SK-N-SH treated with all-trans-retinoic acid at 6 μM for 48 hours (cell line): ENCODE data around the gene DOK6.

ENCODE experiments used
- ATAC-seq: fragments of 200-7000 bp; cut with Tn5 transposase; 3 replicates; pipeline ENCODE4 v1.9.1; 2020; ENCODE audit warnings: mild to moderate bottlenecking, moderate library complexity
- ARNTL ChIP-seq: fragments of 450-650 bp; formaldehyde crosslinking; IDR thresholded peaks from 2 replicates; pipeline ENCODE4 v1.5.0; 2020; ENCODE audit warnings: low read depth, mild to moderate bottlenecking, moderate library complexity, borderline replicate concordance
- BACH2 ChIP-seq: fragments of 250-450 bp; sonication (Bioruptor Pico); IDR thresholded peaks from 2 replicates; pipeline ENCODE4 v1.9.0; 2021; ENCODE audit warnings: mild to moderate bottlenecking, borderline replicate concordance
- CREB5 ChIP-seq: fragments of 250-450 bp; sonication (Bioruptor Pico); IDR thresholded peaks from 2 replicates; pipeline ENCODE4 v1.5.1; 2020; ENCODE audit warnings: low read depth, mild to moderate bottlenecking, moderate library complexity
- CSDC2 ChIP-seq: fragments of 250-450 bp; sonication (Bioruptor Pico); IDR thresholded peaks from 2 replicates; pipeline ENCODE4 v1.5.0; 2020; ENCODE audit warnings: mild to moderate bottlenecking, moderate library complexity
- ESRRG ChIP-seq: fragments of 250-450 bp; sonication (Bioruptor Pico); IDR thresholded peaks from 2 replicates; pipeline ENCODE4 v1.6.1; 2021; ENCODE audit warnings: mild to moderate bottlenecking
- GLIS3 ChIP-seq: fragments of 250-450 bp; sonication (Bioruptor Pico); IDR thresholded peaks from 2 replicates; pipeline ENCODE4 v1.5.0; 2020; ENCODE audit warnings: mild to moderate bottlenecking, moderate library complexity
- ISL1 ChIP-seq: fragments of 250-450 bp; sonication (Bioruptor Pico); IDR thresholded peaks from 2 replicates; pipeline ENCODE4 v2.1.2; 2022; ENCODE audit warnings: mild to moderate bottlenecking, moderate library complexity
- PATZ1 ChIP-seq: fragments of 250-450 bp; sonication (Bioruptor Pico); IDR thresholded peaks from 2 replicates; pipeline ENCODE4 v1.8.0; 2020; ENCODE audit warnings: mild to moderate bottlenecking, moderate library complexity, borderline replicate concordance
- POU6F1 ChIP-seq: fragments of 250-450 bp; sonication (Bioruptor Pico); IDR thresholded peaks from 2 replicates; pipeline ENCODE4 v1.8.0; 2021; ENCODE audit warnings: low read depth, mild to moderate bottlenecking, moderate library complexity, borderline replicate concordance
- PPARA ChIP-seq: fragments of 250-450 bp; sonication (Bioruptor Pico); IDR thresholded peaks from 2 replicates; pipeline ENCODE4 v1.5.0; 2020; ENCODE audit warnings: mild to moderate bottlenecking, borderline replicate concordance
- RARB ChIP-seq: fragments of 250-450 bp; sonication (Bioruptor Pico); IDR thresholded peaks from 2 replicates; pipeline ENCODE4 v1.8.0; 2021; ENCODE audit warnings: mild to moderate bottlenecking, moderate library complexity
- SNAI2 ChIP-seq: fragments of 250-450 bp; sonication (Bioruptor Pico); IDR thresholded peaks from 2 replicates; pipeline ENCODE4 v1.5.0; 2020; ENCODE audit warnings: mild to moderate bottlenecking, moderate library complexity
- TCF4 ChIP-seq: fragments of 250-450 bp; sonication (Bioruptor Pico); IDR thresholded peaks from 2 replicates; pipeline ENCODE4 v1.8.0; 2021; ENCODE audit warnings: mild to moderate bottlenecking, moderate library complexity, borderline replicate concordance
- TOX ChIP-seq: fragments of 250-450 bp; sonication (Bioruptor Pico); IDR thresholded peaks from 2 replicates; pipeline ENCODE4 v1.8.0; 2021; ENCODE audit warnings: mild to moderate bottlenecking, moderate library complexity, borderline replicate concordance
- TSHZ2 ChIP-seq: fragments of 250-450 bp; sonication (Bioruptor Pico); IDR thresholded peaks from 2 replicates; pipeline ENCODE4 v1.5.0; 2020; ENCODE audit warnings: mild to moderate bottlenecking, moderate library complexity
- ZC3H10 ChIP-seq: fragments of 250-450 bp; sonication (Bioruptor Pico); IDR thresholded peaks from 2 replicates; pipeline ENCODE4 v1.5.1; 2021; ENCODE audit warnings: mild to moderate bottlenecking, moderate library complexity
- ZFP3 ChIP-seq: fragments of 250-450 bp; sonication (Bioruptor Pico); IDR thresholded peaks from 2 replicates; pipeline ENCODE4 v1.5.0; 2020; ENCODE audit warnings: mild to moderate bottlenecking, moderate library complexity
- ZFP30 ChIP-seq: fragments of 450-650 bp; formaldehyde crosslinking; IDR thresholded peaks from 2 replicates; pipeline ENCODE4 v1.5.0; 2022; ENCODE audit warnings: mild to moderate bottlenecking, moderate library complexity
- ZNF565 ChIP-seq: fragments of 450-650 bp; formaldehyde crosslinking; conservative IDR thresholded peaks from 2 replicates; pipeline ENCODE4 v1.5.0; 2020; ENCODE audit warnings: low read depth, mild to moderate bottlenecking, moderate library complexity
- ZNF70 ChIP-seq: fragments of 450-650 bp; formaldehyde crosslinking; IDR thresholded peaks from 2 replicates; pipeline ENCODE4 v1.5.0; 2020; ENCODE audit warnings: mild to moderate bottlenecking, moderate library complexity
- ZNF8 ChIP-seq: fragments of 450-650 bp; formaldehyde crosslinking; IDR thresholded peaks from 2 replicates; pipeline ENCODE4 v1.5.0; 2020; ENCODE audit warnings: mild to moderate bottlenecking, moderate library complexity

The DOK6 gene

GRCh38 chr18:69455125-69455524 is 54.4 kb downstream of the DOK6 start:
- no peak for ATAC-seq
- no peak for TF ChIP-seq BACH2 (CRISPR knock-in tag)
- TF ChIP-seq ZNF70: no peak
- TF ChIP-seq ARNTL (CRISPR knock-in tag): no peak
- no peak for TF ChIP-seq PATZ1 (CRISPR knock-in tag)
- no peak for TF ChIP-seq ZNF565 (CRISPR knock-in tag)
- no peak for TF ChIP-seq CSDC2 (CRISPR knock-in tag)
- no peak for TF ChIP-seq ESRRG
- TF ChIP-seq TSHZ2 (CRISPR knock-in tag): no peak
- no peak for TF ChIP-seq TOX (CRISPR knock-in tag)
- no peak for TF ChIP-seq ZC3H10 (CRISPR knock-in tag)

GRCh38 chr18:69469444-69469919 is 68.8 kb downstream of the DOK6 start:
- ATAC-seq: no peak
- TF ChIP-seq BACH2 (CRISPR knock-in tag) (no peak), GLIS3 (CRISPR knock-in tag) (no peak), PATZ1 (CRISPR knock-in tag) (no peak), TSHZ2 (CRISPR knock-in tag) (no peak), ESRRG (no peak), TOX (CRISPR knock-in tag) (no peak), ISL1 (CRISPR knock-in tag) (no peak), ARNTL (CRISPR knock-in tag) (no peak), CREB5 (CRISPR knock-in tag) (no peak), RARB (CRISPR knock-in tag) (no peak), ZFP3 (CRISPR knock-in tag) (no peak), PPARA (no peak), SNAI2 (CRISPR knock-in tag) (no peak), CSDC2 (CRISPR knock-in tag) (no peak), ZFP30 (CRISPR knock-in tag) (no peak), ZNF8 (CRISPR knock-in tag) (no peak), TCF4 (CRISPR knock-in tag) (no peak), ZNF565 (CRISPR knock-in tag) (no peak), POU6F1 (no peak)
